B cell (primary cell): ENCODE results near the gene WDFY4.

Experiments used
- EZH2 ChIP-seq: IDR thresholded peaks from 2 replicates; pipeline ENCODE4 v1.6.1; 2012; ENCODE audit warnings: borderline replicate concordance, low read depth, mild to moderate bottlenecking, moderate library complexity, low read length; ENCODE audit not compliant: insufficient read depth, poor library complexity, severe bottlenecking
- TF ChIP-seq, protein P1 (sequence below): fragments of 200-600 bp; IDR thresholded peaks from one replicate; pipeline ENCODE4 v1.8.0; 2022; ENCODE audit warnings: antibody characterized with exemption, mild to moderate bottlenecking

DNA sequence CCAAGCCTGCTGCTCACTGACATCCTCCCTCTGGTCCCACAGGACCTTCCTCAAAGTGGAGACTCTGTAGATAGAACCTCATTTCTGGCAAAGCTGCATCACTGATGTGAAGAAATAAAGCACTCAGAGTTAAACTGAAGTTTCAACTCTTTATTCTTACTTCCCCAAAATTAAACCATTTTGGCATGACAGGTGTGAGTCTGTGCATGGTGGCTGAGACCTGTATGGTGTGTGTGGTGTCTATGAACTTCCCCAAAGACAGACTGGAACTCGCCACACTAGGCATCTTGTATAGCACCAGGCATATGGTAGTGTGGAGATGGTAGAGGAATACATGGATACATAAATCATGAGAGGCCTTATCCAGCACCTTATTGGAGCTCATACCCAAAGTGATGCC is 6.6 kb upstream of the WDFY4 start:
- TF ChIP-seq, protein P1, sequence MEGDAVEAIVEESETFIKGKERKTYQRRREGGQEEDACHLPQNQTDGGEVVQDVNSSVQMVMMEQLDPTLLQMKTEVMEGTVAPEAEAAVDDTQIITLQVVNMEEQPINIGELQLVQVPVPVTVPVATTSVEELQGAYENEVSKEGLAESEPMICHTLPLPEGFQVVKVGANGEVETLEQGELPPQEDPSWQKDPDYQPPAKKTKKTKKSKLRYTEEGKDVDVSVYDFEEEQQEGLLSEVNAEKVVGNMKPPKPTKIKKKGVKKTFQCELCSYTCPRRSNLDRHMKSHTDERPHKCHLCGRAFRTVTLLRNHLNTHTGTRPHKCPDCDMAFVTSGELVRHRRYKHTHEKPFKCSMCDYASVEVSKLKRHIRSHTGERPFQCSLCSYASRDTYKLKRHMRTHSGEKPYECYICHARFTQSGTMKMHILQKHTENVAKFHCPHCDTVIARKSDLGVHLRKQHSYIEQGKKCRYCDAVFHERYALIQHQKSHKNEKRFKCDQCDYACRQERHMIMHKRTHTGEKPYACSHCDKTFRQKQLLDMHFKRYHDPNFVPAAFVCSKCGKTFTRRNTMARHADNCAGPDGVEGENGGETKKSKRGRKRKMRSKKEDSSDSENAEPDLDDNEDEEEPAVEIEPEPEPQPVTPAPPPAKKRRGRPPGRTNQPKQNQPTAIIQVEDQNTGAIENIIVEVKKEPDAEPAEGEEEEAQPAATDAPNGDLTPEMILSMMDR: no peak
- TF ChIP-seq EZH2: no peak
